Ammon's horn (tissue), 1 donor: ENCODE data around the gene LSM10.

Experiments
- DNase-seq: peaks from one replicate; pipeline ENCODE4 v3.0.0-alpha.2; 2016; ENCODE audit warnings: low spot score

The LSM10 gene

DNA sequence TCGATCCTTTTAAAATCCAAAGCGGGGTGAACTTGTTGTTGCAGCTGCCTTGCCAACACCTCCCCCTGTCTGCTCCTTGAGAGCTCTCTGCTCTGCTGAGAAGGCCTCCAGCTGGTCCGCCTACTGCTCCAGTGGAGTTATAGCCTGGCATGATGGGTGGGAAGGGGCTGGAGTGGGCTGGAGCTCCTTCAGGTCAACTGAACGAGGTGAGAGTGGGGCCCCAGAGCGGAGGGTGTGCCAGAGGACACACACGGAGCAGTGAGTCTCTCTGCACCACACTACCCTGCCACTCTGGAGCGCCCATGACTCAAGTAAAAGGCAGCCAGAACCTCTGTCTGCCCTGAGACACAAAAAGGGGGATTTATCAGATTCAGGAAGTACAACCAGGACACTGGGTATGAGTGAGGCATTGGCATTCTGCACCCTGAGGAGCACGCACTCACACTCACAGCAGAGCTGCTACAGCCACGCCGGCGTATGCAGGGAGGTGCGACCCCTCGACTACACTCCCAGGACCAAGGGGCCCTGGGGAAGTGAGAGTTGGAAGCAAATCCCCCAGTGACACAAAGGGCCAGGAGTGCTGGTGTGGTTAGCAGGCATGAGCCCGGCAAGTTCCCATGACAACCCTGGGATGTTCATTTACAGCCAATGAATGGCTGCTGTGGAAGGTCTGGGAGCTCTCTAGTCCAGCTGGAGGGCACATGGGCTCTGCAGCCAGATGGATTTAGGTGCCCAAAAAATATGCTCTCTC, 46.3 kb downstream of the LSM10 start:
- peak; percentile 45 for DNase-seq

- DNase-seq: peak; percentile 21
Observed at GRCh38 chr1:36350659-36351226, 47.0 kb downstream of the LSM10 start.

DNA sequence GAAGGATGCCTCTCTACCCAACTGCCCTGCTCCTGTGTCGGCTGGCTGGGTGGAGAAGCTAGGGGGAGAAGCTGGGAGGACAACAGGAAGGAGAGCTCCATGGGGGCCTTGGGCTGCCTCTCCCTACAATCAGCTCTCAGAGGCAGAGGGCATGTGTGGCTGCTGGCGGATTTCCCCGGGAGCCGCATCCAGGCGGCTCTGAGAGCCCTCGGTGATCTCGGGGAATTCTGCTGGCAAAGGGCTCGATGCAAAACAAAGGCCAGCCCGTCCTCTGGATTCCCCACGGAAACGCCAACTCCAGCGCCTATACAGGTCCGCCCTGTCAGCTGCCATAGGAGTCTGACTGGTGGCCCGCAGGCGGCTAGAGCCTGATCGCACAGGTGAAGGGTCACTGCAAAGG, 47.9 kb downstream of the LSM10 start:
- no peak for DNase-seq

DNA sequence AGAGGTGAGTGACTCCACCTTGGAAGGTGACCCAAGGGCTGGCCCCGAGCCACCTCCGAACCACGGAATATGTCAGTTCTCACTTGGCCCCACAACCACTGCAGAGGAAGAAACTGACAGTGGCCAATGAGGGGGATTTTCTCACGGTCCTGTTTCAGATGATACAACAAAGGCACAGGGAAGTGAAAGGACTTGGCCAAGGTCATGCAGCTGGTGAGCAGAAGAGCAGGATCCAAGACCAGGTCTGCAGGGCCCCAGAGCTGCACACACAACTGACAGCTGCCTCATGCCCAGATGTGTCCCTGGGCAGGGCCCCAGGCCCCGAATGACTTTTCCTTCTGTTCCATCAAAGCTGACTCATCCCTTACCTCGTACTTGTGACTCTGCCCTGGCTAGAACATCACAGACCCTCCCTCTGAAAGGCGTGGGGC, 48.5 kb downstream of the LSM10 start:
- DNase-seq: no peak

- no peak for DNase-seq
Observed at GRCh38 chr1:36346741-36347370, 50.9 kb downstream of the LSM10 start.

- DNase-seq: no peak
Observed at GRCh38 chr1:36345353-36345752, 52.4 kb downstream of the LSM10 start.

- DNase-seq: no peak
Observed at GRCh38 chr1:36344395-36344680, 53.4 kb downstream of the LSM10 start.

- DNase-seq: no peak
Observed at GRCh38 chr1:36343651-36344394, 53.9 kb downstream of the LSM10 start.
